ENCODE data around the gene SLC15A2.

SLC15A2 gene

DNA sequence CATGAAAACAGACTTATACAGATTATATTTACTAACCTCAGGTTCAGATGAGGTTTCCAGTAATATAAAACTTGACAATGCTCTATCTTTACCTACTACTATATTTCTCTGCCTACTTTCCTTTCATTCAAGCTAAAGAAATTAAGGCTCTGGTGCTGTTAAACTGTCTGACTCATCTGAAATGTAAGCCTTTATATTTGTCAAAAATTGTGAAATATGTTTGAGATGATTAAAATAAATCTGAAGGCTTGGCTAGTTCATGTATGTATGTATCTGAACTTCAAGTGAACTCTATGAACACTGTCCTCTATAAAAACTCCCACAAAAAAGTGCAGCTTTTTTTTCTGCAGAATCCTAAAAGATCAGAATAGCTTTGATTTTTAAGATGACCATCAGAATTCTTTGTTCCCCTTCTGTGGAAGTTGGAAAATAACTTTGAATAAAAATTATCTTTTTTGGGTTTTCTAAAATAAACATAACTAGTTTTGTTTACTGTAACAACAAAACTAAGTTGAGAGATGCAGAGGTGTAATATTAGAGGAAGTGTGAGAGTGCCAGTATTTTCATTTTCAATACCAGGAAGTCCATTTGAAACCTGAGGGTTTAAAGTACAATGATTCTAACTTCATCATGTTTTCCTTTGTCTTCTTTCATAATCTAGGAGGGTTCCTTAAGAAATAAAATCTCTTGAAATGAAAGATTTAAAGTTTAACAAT is 85.7 kb downstream of the SLC15A2 start:
- DNase-seq (ENCODE audit: low spot score) = no peak

- DNase-seq (ENCODE audit: low spot score) = no peak
Measured at GRCh38 chr3:121980450-121980796, 86.2 kb downstream of the SLC15A2 start.

DNA sequence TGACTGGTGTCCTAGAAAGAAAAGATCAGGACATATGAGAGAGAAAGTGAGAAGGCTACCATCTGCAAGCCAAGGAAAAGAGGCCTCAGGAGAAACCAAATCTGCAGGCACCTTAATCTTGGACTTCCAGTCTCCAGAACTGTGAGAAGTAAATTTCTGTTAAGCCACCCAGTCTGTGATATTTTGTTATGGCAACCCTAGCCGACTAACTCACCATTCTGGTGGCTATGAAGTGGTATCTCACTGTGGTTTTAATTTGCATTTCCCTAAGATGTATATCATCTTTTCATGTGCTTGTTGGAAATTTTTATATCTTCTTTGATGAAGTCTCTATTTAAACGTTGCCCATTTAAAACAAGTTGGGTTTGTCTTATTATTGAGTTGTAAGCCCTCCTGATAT is 87.3 kb downstream of the SLC15A2 start:
- no peak for DNase-seq (ENCODE audit: low spot score)

- DNase-seq (ENCODE audit: low spot score) = no peak
Measured at GRCh38 chr3:121985846-121986245, 91.6 kb downstream of the SLC15A2 start.

GRCh38 chr3:121988146-121988545 is 93.9 kb downstream of the SLC15A2 start:
- no peak for DNase-seq (ENCODE audit: low spot score)

- DNase-seq (ENCODE audit: low spot score) = no peak
Measured at GRCh38 chr3:121989943-121990342, 95.7 kb downstream of the SLC15A2 start.

GRCh38 chr3:121992601-121993560 is 98.7 kb downstream of the SLC15A2 start:
- DNase-seq (ENCODE audit: low spot score) = no peak
